Ovary (tissue), 9 donors: ENCODE measurements around the gene CMBL. TPM values are rescaled to one million over a fixed set of nuclear protein-coding genes. Genes with fewer than 3 reads are reported as not detected.

Source experiments
- DNase-seq, 5 donors: peaks; one replicate each; pipeline ENCODE4 v3.0.0-alpha.2; 2019 to 2020
- H3K27ac ChIP-seq, 2 donors: fragments of 200-600 bp; one replicate each; pipeline versions ENCODE4 v1.5.1 to v1.8.0; 2019 to 2022
- H3K27me3 ChIP-seq: fragments of 200-600 bp; one replicate; pipeline ENCODE4 v1.8.0; 2022
- H3K36me3 ChIP-seq: fragments of 200-600 bp; sonication (generic); one replicate; pipeline ENCODE4 v1.5.1; 2019
- H3K4me1 ChIP-seq: one replicate; pipeline ENCODE4 v1.8.1; 2013; ENCODE audit warnings: mild to moderate bottlenecking, moderate library complexity; ENCODE audit not compliant: insufficient read depth
- H3K4me3 ChIP-seq: fragments of 200-600 bp; sonication (generic); one replicate; pipeline ENCODE4 v1.5.1; 2017
- H3K9me3 ChIP-seq, 2 donors: fragments of 200-600 bp in 1 of 2; sonication (generic) in 1 of 2; one replicate each; pipeline versions ENCODE4 v1.5.1 to v1.8.1; 2013 to 2019; ENCODE audit warnings: mild to moderate bottlenecking in 1 of 2, moderate library complexity in 1 of 2
- EP300 ChIP-seq: sonication (generic); formaldehyde crosslinking; IDR thresholded peaks from one replicate; pipeline ENCODE4 v1.6.1; 2017; ENCODE audit warnings: antibody characterized with exemption
- POLR2A ChIP-seq: fragments of 450-650 bp; IDR thresholded peaks from one replicate; pipeline ENCODE4 v1.6.1; 2017; ENCODE audit warnings: antibody characterized with exemption, mild to moderate bottlenecking, moderate library complexity
- WGBS, 3 donors: extraction: QIAGEN DNeasy Blood & Tissue Kit in 1 of 3; methylation state at CpG; one replicate each; pipeline versions ENCODE4 v1.1.5 to v1.1.7; 2013 to 2017; 5-methylcytosine and 5-hydroxymethylcytosine counted together
- intact Hi-C, 4 donors: fragments of 100-400 bp; cut with DNase I; formaldehyde crosslinking; loops; one replicate each; pipeline versions ENCODE4 v1.11.0 to v1.15.1; 2022 to 2023
- polyA plus RNA-seq, 2 donors: library from polyadenylated mRNA; stranded (reverse); fragments of 200-250 nt in 1 of 2; fragments of 350-450 nt in 1 of 2; fragmentation: Illumina TruSeq in 1 of 2; extraction: RNeasy Lipid Tissue Mini Kit (QIAGEN cat#74804) in 1 of 2; gene quantifications; one replicate each; pipeline ENCODE4 v1.2.3, GENCODE V29; 2013 to 2014
- small RNA-seq: library from RNA; depleted of rRNA; stranded (forward); fragments of <200 nt; gene quantifications from one replicate; pipeline ENCODE3, GENCODE V24; 2016
- total RNA-seq, 7 donors: library from RNA; depleted of rRNA in 2 of 7; stranded (reverse); fragments of >200 nt in 2 of 7; fragmentation: NEBNext Ultra II Directional in 3 of 7; extraction: Animal tissue kit (Norgen Biotek cat#: 25700) in 3 of 7; gene quantifications; one replicate each; pipeline versions ENCODE4 v1.1.0 to v1.2.4, GENCODE V29; 2016 to 2023
- TF ChIP-seq, protein P1 (sequence below), 3 donors: fragments of 450-650 bp in 2 of 3; fragments of 200-600 bp in 1 of 3; IDR thresholded peaks; one replicate each; pipeline versions ENCODE4 v1.5.1 to v1.8.0; 2016 to 2022; ENCODE audit warnings: antibody characterized with exemption in 3 of 3, mild to moderate bottlenecking in 1 of 3
- donor health status: DM: no; HTN: no; CAD: no; lungs with moderate emphysema.
- donor health status: DM: no; HTN: no; CAD: no.
- donor health status: Bipolar disorder and iron deficiency.
- donor health status: DM: yes; HTN: yes; CAD: no.
- donor health status: DM: no; HTN: no; CAD: no.
- donor health status: DM: yes; HTN: yes; CAD: no.

The CMBL gene
- total and polyA plus RNA-seq, 9 donors, result 7.3 to 69.0 (median 43.2) TPM

DNA sequence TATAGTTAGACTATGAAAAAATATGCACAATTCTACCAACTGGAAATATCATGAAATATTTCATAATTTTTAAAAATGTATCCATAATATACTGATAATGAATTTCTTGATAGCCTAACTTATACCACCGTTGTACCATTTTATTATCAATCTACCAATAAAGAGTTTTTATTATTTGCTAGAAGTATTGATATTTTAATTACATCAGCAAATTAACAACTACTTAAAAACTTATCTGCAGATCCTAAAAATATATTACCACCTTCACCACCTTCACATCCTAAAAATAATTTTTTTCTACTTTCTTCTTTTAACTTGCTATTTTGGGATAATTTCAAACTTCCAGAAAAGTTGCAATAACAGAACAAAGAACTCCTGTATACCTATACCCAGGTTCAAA lies 79.4 kb downstream of the CMBL start:
- no peak overlapping the region for H3K4me3 ChIP-seq
- no peaks in the 10 kb centered on the region for H3K4me1 ChIP-seq
- no peaks in the 10 kb centered on the region for H3K36me3 ChIP-seq
- no peaks in the 10 kb centered on the region for H3K27me3 ChIP-seq
- H3K9me3 ChIP-seq, result peaks cover 0 to 5% of the 10 kb centered on the region in 2 donors
- no peak for DNase-seq
- H3K27ac ChIP-seq, result no peak overlapping the region
- intact Hi-C loops, result no loop called here
- TF ChIP-seq, protein P1, sequence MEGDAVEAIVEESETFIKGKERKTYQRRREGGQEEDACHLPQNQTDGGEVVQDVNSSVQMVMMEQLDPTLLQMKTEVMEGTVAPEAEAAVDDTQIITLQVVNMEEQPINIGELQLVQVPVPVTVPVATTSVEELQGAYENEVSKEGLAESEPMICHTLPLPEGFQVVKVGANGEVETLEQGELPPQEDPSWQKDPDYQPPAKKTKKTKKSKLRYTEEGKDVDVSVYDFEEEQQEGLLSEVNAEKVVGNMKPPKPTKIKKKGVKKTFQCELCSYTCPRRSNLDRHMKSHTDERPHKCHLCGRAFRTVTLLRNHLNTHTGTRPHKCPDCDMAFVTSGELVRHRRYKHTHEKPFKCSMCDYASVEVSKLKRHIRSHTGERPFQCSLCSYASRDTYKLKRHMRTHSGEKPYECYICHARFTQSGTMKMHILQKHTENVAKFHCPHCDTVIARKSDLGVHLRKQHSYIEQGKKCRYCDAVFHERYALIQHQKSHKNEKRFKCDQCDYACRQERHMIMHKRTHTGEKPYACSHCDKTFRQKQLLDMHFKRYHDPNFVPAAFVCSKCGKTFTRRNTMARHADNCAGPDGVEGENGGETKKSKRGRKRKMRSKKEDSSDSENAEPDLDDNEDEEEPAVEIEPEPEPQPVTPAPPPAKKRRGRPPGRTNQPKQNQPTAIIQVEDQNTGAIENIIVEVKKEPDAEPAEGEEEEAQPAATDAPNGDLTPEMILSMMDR (IDR thresholded peaks at IDR 0.05), result no peak
- TF ChIP-seq POLR2A, result no peak
- TF ChIP-seq EP300, result no peak
- WGBS, 3 donors, result 89 to 95% (median 94%) methylated on average over 1 of the region's 1 CpG

Small RNA genes lying within 50 kb of the gene (small RNA-seq; reads per million reads assigned to genes)
- gene RF00019, result not detected

Other genes starting within 250 kb of the CMBL start
- 10 to 100 TPM; 11.0 to 16.8 (median 13.0) TPM for gene ATPSCKMT, start 58.0 kb downstream of the CMBL start, total RNA-seq
- gene ATPSCKMT, start 58.0 kb downstream of the CMBL start, polyA plus RNA-seq, result 10 to 100 TPM in 1 of 2 donors, 1 to 10 TPM in 1; 8.5 to 14.0 TPM
- 100 to 1,000 TPM in 4 of 7 donors, 10 to 100 TPM in 3; 76.1 to 141 (median 101) TPM for gene CCT5, start 57.6 kb downstream of the CMBL start, total RNA-seq
- 100 to 1,000 TPM in 1 of 2 donors, 10 to 100 TPM in 1; 69.1 to 250 TPM for gene CCT5, start 57.6 kb downstream of the CMBL start, polyA plus RNA-seq
- gene MARCHF6, start 45.8 kb upstream of the CMBL start, total RNA-seq, result 100 to 1,000 TPM in 6 of 7 donors, 10 to 100 TPM in 1; 97.9 to 225 (median 182) TPM
- gene MARCHF6, start 45.8 kb upstream of the CMBL start, polyA plus RNA-seq, result 10 to 100 TPM; 59.0 to 75.4 TPM
- 10 to 100 TPM in 1 of 7 donors, 1 to 10 TPM in 4, not detected in 2; 1.2 to 51.9 (median 3.0) TPM for gene ROPN1L, start 134.0 kb upstream of the CMBL start, total RNA-seq
- gene ROPN1L, start 134.0 kb upstream of the CMBL start, polyA plus RNA-seq, result under 1 TPM in 1 of 2 donors, not detected in 1; 0.30 TPM